ENCODE results near the gene NPAS3. TPM values are rescaled to one million over a fixed set of nuclear protein-coding genes. Genes with fewer than 3 reads are reported as not detected.
A peak's percentile ranks its signal among the peaks of the same experiment; 100 is the strongest.

The NPAS3 gene
- total and polyA plus RNA-seq, 11 donors, result 0.15 to 3.4 (median 0.92) TPM

DNA sequence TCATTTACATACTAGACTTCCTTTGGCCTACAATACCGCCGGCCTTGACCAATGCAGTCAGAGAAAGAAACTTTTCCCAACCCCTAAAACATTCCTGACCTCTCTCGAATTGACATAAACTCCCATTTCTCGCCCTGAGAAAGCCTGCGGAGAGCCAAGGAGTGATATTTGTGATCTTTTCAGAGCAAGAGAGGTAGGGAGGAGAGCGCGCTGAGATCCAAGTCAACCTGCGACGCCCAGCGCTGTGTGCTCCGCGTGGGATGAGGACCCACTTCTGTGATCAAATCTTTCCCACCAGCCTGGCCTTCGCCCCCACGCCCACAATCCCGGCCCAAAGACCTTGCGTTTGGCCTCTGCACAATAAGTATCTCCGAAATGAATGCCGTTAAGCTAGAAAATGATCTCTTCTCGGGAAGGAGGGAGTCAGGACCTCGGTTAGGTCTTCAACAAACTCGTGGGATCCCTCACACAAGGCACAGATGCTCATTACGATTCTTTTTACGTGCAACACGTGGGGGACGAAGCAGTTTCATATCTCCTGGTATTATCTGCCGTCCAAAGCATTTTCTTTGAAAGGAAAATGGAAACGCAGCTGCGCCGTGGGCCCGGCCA lies 6.3 kb upstream of the NPAS3 start:
- WGBS, 4 donors, result 28 to 36% (median 33%) methylated on average over 26 to 30 of the region's 30 CpGs
- H3K4me3 ChIP-seq, result peak overlapping the region; percentile 32 to 60 (median 50)
- no peaks in the 10 kb centered on the region for H3K9me3 ChIP-seq
- no peaks in the 10 kb centered on the region for H3K36me3 ChIP-seq
- no peak for DNase-seq
- H3K27ac ChIP-seq, result peak overlapping the region in 1 of 12 donors; percentile 22
- no peak for ATAC-seq
- H3K4me1 ChIP-seq, result peaks cover 0 to 30% (median 11%) of the 10 kb centered on the region in 12 donors
- peaks cover 9 to 71% (median 38%) of the 10 kb centered on the region in 9 donors for H3K27me3 ChIP-seq
- intact Hi-C loops (cut with DNase I), result loop anchor here in 5 of 10 donors (10.0 kb wide), 5 partner anchors 108 to 862 kb away; no protein-coding TSS in a partner anchor
- TF ChIP-seq CTCF (IDR thresholded peaks at IDR 0.05) (no peak), POLR2A (IDR thresholded peaks at IDR 0.05) (no peak)

- H3K9me3 ChIP-seq, result no peaks in the 10 kb centered on the region
- peak in 2 of 5 donors; percentile 31 to 49 for DNase-seq
- H3K27me3 ChIP-seq, result peaks cover 9 to 78% (median 44%) of the 10 kb centered on the region in 9 donors
- intact Hi-C loops (cut with DNase I), result loop anchor here in 5 of 10 donors (10.0 kb wide), 5 partner anchors 108 to 862 kb away; no protein-coding TSS in a partner anchor
- peak overlapping the region; percentile 32 to 60 (median 50) for H3K4me3 ChIP-seq
- WGBS, 4 donors, result 1 to 8% (median 1%) methylated on average over 14 to 59 of the region's 59 CpGs
- TF ChIP-seq CTCF (IDR thresholded peaks at IDR 0.05), result no peak
- no peak for TF ChIP-seq POLR2A (IDR thresholded peaks at IDR 0.05)
- H3K4me1 ChIP-seq, result peaks cover 0 to 34% (median 13%) of the 10 kb centered on the region in 12 donors
- H3K36me3 ChIP-seq, result no peaks in the 10 kb centered on the region
- peak overlapping the region in 1 of 12 donors; percentile 22 for H3K27ac ChIP-seq
- peak; percentile 14 to 71 (median 64) for ATAC-seq
Observed at GRCh38 chr14:32932914-32933628, 5.6 kb upstream of the NPAS3 start.

GRCh38 chr14:32933629-32934072 lies 5.0 kb upstream of the NPAS3 start:
- H3K27me3 ChIP-seq, result peaks cover 9 to 78% (median 47%) of the 10 kb centered on the region in 9 donors
- H3K4me3 ChIP-seq, result peak overlapping the region; percentile 32 to 60 (median 50)
- WGBS, 4 donors, result 0 to 1% (median 1%) methylated on average over 18 to 19 of the region's 19 CpGs
- H3K27ac ChIP-seq, result peak overlapping the region in 1 of 12 donors; percentile 2
- H3K36me3 ChIP-seq, result no peaks in the 10 kb centered on the region
- no peak for DNase-seq
- no peak for ATAC-seq
- no peaks in the 10 kb centered on the region for H3K9me3 ChIP-seq
- TF ChIP-seq POLR2A (IDR thresholded peaks at IDR 0.05), result no peak
- peak in 2 of 12 donors; percentile 6 to 10 for TF ChIP-seq CTCF (IDR thresholded peaks at IDR 0.05)
- intact Hi-C loops (cut with DNase I), result loop anchor here in 5 of 10 donors (10.0 kb wide), 5 partner anchors 109 to 861 kb away; no protein-coding TSS in a partner anchor
- peaks cover 0 to 35% (median 13%) of the 10 kb centered on the region in 12 donors for H3K4me1 ChIP-seq
